Neural cell (in vitro differentiated cells): ENCODE data around the gene NDUFS7.

Source experiments
- CTCF ChIP-seq: fragments of 450-650 bp; IDR thresholded peaks from 2 replicates; pipeline ENCODE4 v1.5.1; 2014; ENCODE audit warnings: antibody characterized with exemption, mild to moderate bottlenecking, moderate library complexity; ENCODE audit not compliant: poor library complexity, severe bottlenecking
- MXI1 ChIP-seq: fragments of 450-650 bp; conservative IDR thresholded peaks from 2 replicates; pipeline ENCODE4 v1.6.1; 2014; ENCODE audit warnings: antibody characterized with exemption, mild to moderate bottlenecking; ENCODE audit not compliant: poor library complexity, severe bottlenecking
- POLR2AphosphoS5 ChIP-seq: IDR thresholded peaks from 2 replicates; pipeline ENCODE4 v1.6.1; 2012
- TAF1 ChIP-seq: IDR thresholded peaks from 2 replicates; pipeline ENCODE4 v1.6.1; 2012; ENCODE audit warnings: low read depth

GRCh38 chr19:1437609-1438008, 53.9 kb downstream of the NDUFS7 start:
- TF ChIP-seq CTCF (no peak), POLR2AphosphoS5 (no peak), TAF1 (no peak), MXI1 (no peak)
